ENCODE results near the gene HOXA2.

HOXA2 gene

GRCh38 chr7:27051451-27051850 lies 51.0 kb downstream of the HOXA2 start:
- DNase-seq (ENCODE audit: low read depth, low spot score), result no peak
- POLR2A ChIA-PET, result no interaction called here
- H3K4me3 ChIP-seq (ENCODE audit: low read depth, low read length), result no peak overlapping the region
- no peak for TF ChIP-seq CTCF (IDR thresholded peaks at IDR 0.05; ENCODE audit: insufficient read depth, low read length, missing control alignments)
- CTCF ChIA-PET, result no interaction called here
